OCI-LY7 (cell line): ENCODE results near the gene TMEM109. TPM values are rescaled to one million over a fixed set of nuclear protein-coding genes. Genes with fewer than 3 reads are reported as not detected.
A peak's percentile ranks its signal among the peaks of the same experiment; 100 is the strongest.

Experiments used
- BruUV-seq: library from RNA; stranded (reverse); fragments of 400-500 nt; replicated peaks from 2 replicates; lab custom pipeline; 2021; lab: Mats Ljungman, UMichigan
- CTCF ChIA-PET: fragments of 300-600 bp; sonication (Branson Sonifier 250); formaldehyde crosslinking; loops from one replicate; lab custom pipeline; 2022; ENCODE audit warnings: antibody characterized with exemption; ENCODE audit not compliant: unreplicated experiment; lab: Charles Lee
- POLR2A ChIA-PET: fragments of 300-600 bp; sonication (Branson Sonifier 250); formaldehyde crosslinking; loops from one replicate; lab custom pipeline; 2022; ENCODE audit warnings: antibody characterized with exemption; lab: Charles Lee
- DNase-seq: peaks from one replicate; pipeline ENCODE4 v3.0.0-alpha.2; 2015; ENCODE audit warnings: low spot score
- H2AFZ ChIP-seq: fragments of 200-600 bp; sonication (generic), shearing (Covaris generic); 2 replicates; pipeline ENCODE4 v1.6.1; 2014; ENCODE audit warnings: mild to moderate bottlenecking, antibody characterized with exemption, low read length, moderate library complexity
- H3K27ac ChIP-seq: fragments of 200-600 bp; sonication (generic); 2 replicates; pipeline ENCODE4 v1.5.1; 2014; ENCODE audit warnings: mixed run types, low read depth, mild to moderate bottlenecking, moderate library complexity, low read length, inconsistent platforms; ENCODE audit not compliant: poor library complexity, severe bottlenecking
- H3K36me3 ChIP-seq: fragments of 200-600 bp; sonication (generic); 2 replicates; pipeline ENCODE4 v1.6.1; 2014; ENCODE audit warnings: mild to moderate bottlenecking, antibody characterized with exemption, low read length, moderate library complexity, mixed read lengths; ENCODE audit not compliant: insufficient read depth
- H3K4me1 ChIP-seq: fragments of 200-600 bp; sonication (generic); 2 replicates; pipeline ENCODE4 v1.5.1; 2014; ENCODE audit warnings: mild to moderate bottlenecking, low read length; ENCODE audit not compliant: insufficient read depth, poor library complexity, severe bottlenecking
- H3K4me2 ChIP-seq: fragments of 200-600 bp; sonication (generic); 2 replicates; pipeline ENCODE4 v1.6.1; 2014; ENCODE audit warnings: mild to moderate bottlenecking, low read length
- H3K4me3 ChIP-seq: fragments of 200-600 bp; sonication (generic); 2 replicates; pipeline ENCODE4 v1.5.1; 2014; ENCODE audit warnings: mild to moderate bottlenecking, low read depth, low read length; ENCODE audit not compliant: poor library complexity, severe bottlenecking
- H3K79me2 ChIP-seq: fragments of 200-600 bp; sonication (generic); 2 replicates; pipeline ENCODE4 v1.6.1; 2016; ENCODE audit warnings: low read depth, mild to moderate bottlenecking, low read length, moderate library complexity, mixed read lengths; ENCODE audit not compliant: insufficient read depth
- H3K9me2 ChIP-seq: fragments of 200-600 bp; sonication (generic); 2 replicates; pipeline ENCODE4 v1.6.1; 2016; ENCODE audit warnings: mild to moderate bottlenecking, low read length, mixed read lengths; ENCODE audit not compliant: insufficient read depth
- H3K9me3 ChIP-seq: fragments of 200-600 bp; sonication (generic); 2 replicates; pipeline ENCODE4 v1.6.1; 2014; ENCODE audit warnings: mild to moderate bottlenecking, mixed run types, low read length, mixed read lengths
- H4K20me1 ChIP-seq: fragments of 200-600 bp; sonication (generic); 2 replicates; pipeline ENCODE4 v1.6.1; 2014; ENCODE audit warnings: mild to moderate bottlenecking, antibody characterized with exemption, low read length, moderate library complexity, mixed read lengths; ENCODE audit not compliant: insufficient read depth
- CTCF ChIP-seq: fragments of 200-600 bp; sonication (generic); conservative IDR thresholded peaks from 2 replicates; pipeline ENCODE4 v1.5.1; 2014; ENCODE audit warnings: mild to moderate bottlenecking, antibody characterized with exemption, low read length, moderate library complexity, mixed read lengths
- EZH2phosphoT487 ChIP-seq: fragments of 200-600 bp; sonication (generic); IDR thresholded peaks from 2 replicates; pipeline ENCODE4 v1.6.1; 2018; ENCODE audit warnings: low read depth, borderline replicate concordance, mild to moderate bottlenecking, mixed run types, antibody characterized with exemption, low read length, moderate library complexity, mixed read lengths
- intact Hi-C: fragments of 100-400 bp; cut with micrococcal nuclease; formaldehyde crosslinking; loops from one replicate; pipeline ENCODE4 v1.10.0; 2022; ENCODE audit not compliant: unreplicated experiment
- total RNA-seq, 2 experiments: library from RNA; depleted of rRNA in 1 of 2; stranded (reverse); fragments of >200 nt in 1 of 2; shearing (Covaris generic) in 1 of 2; gene quantifications; 2 replicates each; pipeline ENCODE4 v1.2.3, GENCODE V29; 2014 to 2022

The TMEM109 gene
- total RNA-seq, 2 experiments from 2014 or later, result 57.0 to 67.8 TPM

DNA sequence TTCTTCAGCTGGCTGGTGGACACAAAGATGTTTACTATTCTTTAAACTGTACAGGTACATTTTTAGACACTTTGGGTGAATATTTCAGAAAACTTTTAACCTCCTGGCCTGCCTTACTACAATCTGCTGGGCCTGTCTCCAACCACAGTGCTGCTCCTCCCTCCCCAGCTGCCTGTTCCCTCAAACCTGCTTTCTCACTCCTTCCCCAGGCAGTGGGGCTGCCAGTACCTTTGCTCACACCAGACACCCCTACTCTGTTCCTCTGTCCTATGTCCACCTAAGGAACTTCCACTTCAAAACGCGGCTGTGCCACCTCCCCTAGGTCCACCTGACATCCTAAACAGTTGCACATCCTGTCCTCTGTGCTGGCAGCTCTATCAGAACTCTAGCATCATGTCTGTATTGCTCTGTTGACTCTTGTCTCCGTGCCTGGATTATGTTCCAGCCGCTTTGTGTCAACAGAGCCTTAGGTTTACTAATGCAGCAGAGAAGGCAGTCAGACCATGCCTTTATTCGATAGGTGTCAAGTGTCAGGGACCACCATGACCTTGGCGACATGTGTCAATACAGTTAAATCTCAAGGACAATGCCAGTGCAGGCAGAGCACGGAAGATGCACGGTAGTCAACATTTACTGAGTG, 33.2 kb upstream of the TMEM109 start:
- POLR2A ChIA-PET, result interaction anchor here (0.8 kb wide), 1 partner anchor 10 kb away, joined by 3 read pairs; no protein-coding TSS in a partner anchor
- BruUV-seq, result no TSS peak

DNA sequence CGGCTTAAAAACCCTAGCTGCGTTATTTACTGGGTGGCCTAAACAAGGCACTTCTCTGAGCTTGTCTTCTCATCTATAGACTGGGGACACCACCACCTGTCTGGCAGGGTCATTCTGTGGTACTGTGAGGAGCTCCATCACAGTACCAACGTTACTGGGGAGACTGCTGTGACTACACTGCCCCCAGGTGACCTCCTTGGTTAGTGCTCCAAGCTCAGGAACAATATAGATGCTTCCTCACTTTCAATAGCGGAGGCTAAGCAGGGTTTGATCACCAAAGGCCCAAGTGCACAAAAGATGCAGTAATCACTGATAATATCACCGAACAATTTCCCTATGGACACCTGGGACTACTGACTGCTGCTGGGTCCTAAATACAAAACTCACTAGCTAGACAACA, 26.4 kb upstream of the TMEM109 start:
- H4K20me1 ChIP-seq, result no peaks in the 10 kb centered on the region
- H2AFZ ChIP-seq, result no peak overlapping the region
- ChIA-PET CTCF (interaction anchor here (0.8 to 1.4 kb wide), 5 partner anchors 12 to 60 kb away, joined by 3 to 26 read pairs (median 6); partner anchors contain the start of gene TMEM109), POLR2A (interaction anchor here (1.2 to 1.5 kb wide), 3 partner anchors 9 to 55 kb away, joined by 3 to 7 read pairs (median 4); no protein-coding TSS in a partner anchor)
- H3K79me2 ChIP-seq, result no peaks in the 10 kb centered on the region
- no peak overlapping the region for H3K4me3 ChIP-seq
- intact Hi-C loops, result loop anchor here (1.0 kb wide), 2 partner anchors 56 to 112 kb away; no protein-coding TSS in a partner anchor
- H3K4me1 ChIP-seq, result no peaks in the 10 kb centered on the region
- TF ChIP-seq EZH2phosphoT487, result no peak
- TF ChIP-seq CTCF, result peak; percentile 79
- H3K4me2 ChIP-seq, result no peak overlapping the region
- peak; percentile 57 for DNase-seq
- no peak overlapping the region for H3K27ac ChIP-seq
- H3K9me2 ChIP-seq, result no peaks in the 10 kb centered on the region
- no peaks in the 10 kb centered on the region for H3K9me3 ChIP-seq
- BruUV-seq, result no TSS peak
- H3K36me3 ChIP-seq, result peaks cover 44% of the 10 kb centered on the region

More for the DNA sequence above, 33.2 kb upstream of the TMEM109 start:
- DNase-seq, result no peak
- no peaks in the 10 kb centered on the region for H3K9me2 ChIP-seq
- H3K27ac ChIP-seq, result no peak overlapping the region
- TF ChIP-seq EZH2phosphoT487, result no peak
- no peak for TF ChIP-seq CTCF
- H3K79me2 ChIP-seq, result no peaks in the 10 kb centered on the region
- H3K4me3 ChIP-seq, result no peak overlapping the region
- no peaks in the 10 kb centered on the region for H3K9me3 ChIP-seq
- intact Hi-C loops, result no loop called here
- no peak overlapping the region for H3K4me2 ChIP-seq
- no peaks in the 10 kb centered on the region for H4K20me1 ChIP-seq
- H3K36me3 ChIP-seq, result peaks cover 34% of the 10 kb centered on the region
- CTCF ChIA-PET, result no interaction called here
- no peaks in the 10 kb centered on the region for H3K4me1 ChIP-seq
- no peak overlapping the region for H2AFZ ChIP-seq

DNA sequence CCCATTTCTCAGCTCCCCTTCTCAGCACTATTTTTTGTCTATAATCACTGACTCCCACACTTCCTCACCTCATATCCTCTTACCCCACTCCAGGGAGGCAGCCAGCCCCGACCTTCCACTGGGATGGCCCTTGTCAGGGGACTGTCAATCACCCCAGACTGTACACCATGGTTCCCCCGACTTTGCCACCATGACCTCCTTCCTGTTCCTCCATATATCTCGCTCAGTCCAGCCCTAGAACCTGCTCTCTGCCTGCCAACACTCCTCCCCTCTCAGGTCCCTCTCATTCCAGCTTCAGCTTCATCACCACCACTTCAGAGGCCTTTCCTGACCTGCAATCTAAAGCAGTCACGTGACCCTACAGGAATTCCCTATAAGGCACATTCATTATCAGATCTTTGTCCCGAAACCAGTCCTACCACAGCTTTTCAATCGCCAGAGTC, 24.1 kb upstream of the TMEM109 start:
- BruUV-seq, result no TSS peak

More for the DNA sequence above, 24.1 kb upstream of the TMEM109 start:
- no peaks in the 10 kb centered on the region for H3K9me3 ChIP-seq
- H3K4me2 ChIP-seq, result no peak overlapping the region
- TF ChIP-seq EZH2phosphoT487 (no peak), CTCF (no peak)
- H3K4me3 ChIP-seq, result no peak overlapping the region
- POLR2A ChIA-PET, result no interaction called here
- intact Hi-C loops, result loop anchor here (10.0 kb wide), 1 partner anchor 65 kb away; the partner anchor contains the start of gene SLC15A3
- CTCF ChIA-PET, result interaction anchor here (0.9 kb wide), 1 partner anchor 26 kb away, joined by 3 read pairs; no protein-coding TSS in a partner anchor
- no peak overlapping the region for H3K27ac ChIP-seq
- no peaks in the 10 kb centered on the region for H3K9me2 ChIP-seq
- DNase-seq, result no peak
- H4K20me1 ChIP-seq, result no peaks in the 10 kb centered on the region
- H3K4me1 ChIP-seq, result no peaks in the 10 kb centered on the region
- no peak overlapping the region for H2AFZ ChIP-seq
- no peaks in the 10 kb centered on the region for H3K79me2 ChIP-seq
- peaks cover 67% of the 10 kb centered on the region for H3K36me3 ChIP-seq
